NCI-H2227 treated with DMSO at 0.1 percent for 48 hours (cell line): ENCODE results near the gene GP9.
"Not testable (repeated sequence)": the region's sequence is repeated elsewhere in the genome, so short reads cannot be mapped to it uniquely, and the experiment has no call there.

Experiments
- DNase-seq: peaks from one replicate; lab custom pipeline; 2025; lab: John Stamatoyannopoulos, UW

The GP9 gene

GRCh38 chr3:129070086-129070885, 9.7 kb downstream of the GP9 start:
- DNase-seq, result no peak

- DNase-seq, result no peak
Measured at GRCh38 chr3:129077222-129077621, 16.6 kb downstream of the GP9 start.

GRCh38 chr3:129078510-129078909, 17.9 kb downstream of the GP9 start:
- DNase-seq, result no peak

- no peak for DNase-seq
Measured at GRCh38 chr3:129081503-129081902, 20.9 kb downstream of the GP9 start.

- DNase-seq, result no peak
Measured at GRCh38 chr3:129082026-129082425, 21.4 kb downstream of the GP9 start.

GRCh38 chr3:129084501-129084900, 23.9 kb downstream of the GP9 start:
- no peak for DNase-seq

- no peak for DNase-seq
Measured at GRCh38 chr3:129085165-129085715, 24.7 kb downstream of the GP9 start.

GRCh38 chr3:129085818-129086217, 25.2 kb downstream of the GP9 start:
- DNase-seq, result no peak

GRCh38 chr3:129087138-129087702, 26.6 kb downstream of the GP9 start:
- DNase-seq, result no peak

- DNase-seq, result not testable (repeated sequence)
Measured at GRCh38 chr3:129087904-129088303, 27.3 kb downstream of the GP9 start.

GRCh38 chr3:129088312-129088711, 27.7 kb downstream of the GP9 start:
- not testable (repeated sequence) for DNase-seq

- no peak for DNase-seq
Measured at GRCh38 chr3:129095285-129095684, 34.7 kb downstream of the GP9 start.

- no peak for DNase-seq
Measured at GRCh38 chr3:129100274-129100673, 39.7 kb downstream of the GP9 start.

GRCh38 chr3:129101370-129102138, 41.0 kb downstream of the GP9 start:
- DNase-seq, result no peak

GRCh38 chr3:129103296-129103695, 42.7 kb downstream of the GP9 start:
- DNase-seq, result no peak

GRCh38 chr3:129104051-129104450, 43.5 kb downstream of the GP9 start:
- no peak for DNase-seq

GRCh38 chr3:129104498-129105079, 44.0 kb downstream of the GP9 start:
- DNase-seq, result no peak

GRCh38 chr3:129105862-129106261, 45.3 kb downstream of the GP9 start:
- no peak for DNase-seq

GRCh38 chr3:129106320-129106719, 45.7 kb downstream of the GP9 start:
- DNase-seq, result no peak

GRCh38 chr3:129106866-129107565, 46.4 kb downstream of the GP9 start:
- no peak for DNase-seq

GRCh38 chr3:129107793-129108192, 47.2 kb downstream of the GP9 start:
- DNase-seq, result no peak
